ENCODE measurements around the gene SPPL3.

- no peak for TF ChIP-seq YY1 (IDR thresholded peaks at IDR 0.05)
- TF ChIP-seq CTCF (IDR thresholded peaks at IDR 0.05; ENCODE audit: low read depth, low read length, missing input control) = no peak
- no peak for TF ChIP-seq RAD21 (IDR thresholded peaks at IDR 0.05)
- TF ChIP-seq MAX (IDR thresholded peaks at IDR 0.05) = no peak
Measured at GRCh38 chr12:120844768-120845449, 59.2 kb downstream of the SPPL3 start.

Data from liver (tissue), 3 donors.